ENCODE results near the gene TMEM14C. TPM values are rescaled to one million over a fixed set of nuclear protein-coding genes. Genes with fewer than 3 reads are reported as not detected.
A peak's percentile ranks its signal among the peaks of the same experiment; 100 is the strongest.

Gene TMEM14C
- total RNA-seq, 1 experiment from 2014 or later, result 84.7 TPM

GRCh38 chr6:10733863-10734262 is 11.0 kb downstream of the TMEM14C start:
- ChIA-PET POLR2A (no interaction called here), RAD21 (ENCODE audit: low non-redundant PET in 1 of 2, low total read pairs in 2 of 2, uncharacterized antibody in 2 of 2, unreplicated experiment in 2 of 2) (no interaction called here), CTCF (no interaction called here)
- peaks cover 7 to 15% of the 10 kb centered on the region in 2 experiments; a peak in 3 of 4 replicates for H3K36me3 ChIP-seq (ENCODE audit: control insufficient read depth in 1 of 2, insufficient read depth in 2 of 2, low read length in 2 of 2)
- H3K4me2 ChIP-seq (ENCODE audit: low read length), result peak overlapping the region; percentile 71
- no peaks in the 10 kb centered on the region for H3K9me2 ChIP-seq (ENCODE audit: insufficient read depth)
- BruUV-seq (replicated peaks), result no TSS peak
- ATAC-seq (peak; percentile 43), DNase-seq (ENCODE audit: low read depth, low spot score) (no peak)
- peak overlapping the region in 1 of 2 experiments; percentile 22; a peak in 1 of 4 replicates for H3K4me3 ChIP-seq (replicated peaks in 1 of 2; ENCODE audit: low read depth in 1 of 2, low read length in 2 of 2)
- TF ChIP-seq YY1 (IDR thresholded peaks at IDR 0.05; ENCODE audit: extremely low read depth, insufficient replicate concordance, low read depth, low read length) (no peak), MAX (IDR thresholded peaks at IDR 0.05) (no peak), EGR1 (IDR thresholded peaks at IDR 0.05; ENCODE audit: low read depth) (no peak), SRF (IDR thresholded peaks at IDR 0.05; ENCODE audit: low read depth) (no peak), ATF3 (IDR thresholded peaks at IDR 0.05) (no peak), TCF7L2 (IDR thresholded peaks at IDR 0.05; ENCODE audit: borderline replicate concordance, extremely low read depth, insufficient read depth, insufficient read length) (no peak), POLR2AphosphoS5 (IDR thresholded peaks at IDR 0.05; ENCODE audit: low read depth, low read length) (no peak), POLR2A (IDR thresholded peaks at IDR 0.05; ENCODE audit: borderline replicate concordance, extremely low read depth, insufficient read depth, insufficient read length) (no peak), SIN3A (IDR thresholded peaks at IDR 0.05; ENCODE audit: low read depth) (no peak), JUND (IDR thresholded peaks at IDR 0.05) (no peak), EZH2phosphoT487 (IDR thresholded peaks at IDR 0.05; ENCODE audit: borderline replicate concordance) (no peak), ZBTB33 (IDR thresholded peaks at IDR 0.05; ENCODE audit: extremely low read depth, insufficient replicate concordance, low read length) (no peak), ZFX (IDR thresholded peaks at IDR 0.05) (no peak), RAD21 (IDR thresholded peaks at IDR 0.05; ENCODE audit: low read depth) (no peak), EZH2 (IDR thresholded peaks at IDR 0.05) (no peak), CTCF (IDR thresholded peaks at IDR 0.05 in 2 of 3, conservative IDR thresholded peaks at IDR 0.05 in 1 of 3; ENCODE audit: borderline replicate concordance in 1 of 3, insufficient read depth in 1 of 3, low read depth in 2 of 3, low read length in 2 of 3) (no peak)
- H3K9ac ChIP-seq (ENCODE audit: low read length), result no peak overlapping the region
- no peak overlapping the region for H2AFZ ChIP-seq (ENCODE audit: low read depth, low read length, poor library complexity, severe bottlenecking)
- no peaks in the 10 kb centered on the region for H3K27me3 ChIP-seq (ENCODE audit: insufficient read depth, low read length)
- H4K20me1 ChIP-seq (ENCODE audit: insufficient read depth), result no peaks in the 10 kb centered on the region
- peaks cover 20 to 25% of the 10 kb centered on the region in 2 experiments for H3K4me1 ChIP-seq (ENCODE audit: control insufficient read depth in 1 of 2, insufficient read depth in 2 of 2, low read length in 2 of 2)
- no peaks in the 10 kb centered on the region for H3K9me3 ChIP-seq (ENCODE audit: control insufficient read depth in 1 of 2, insufficient read depth in 1 of 2, low read depth in 1 of 2, low read length in 2 of 2)
- intact Hi-C loops (cut with micrococcal nuclease), result no loop called here
- no peak overlapping the region for H3K27ac ChIP-seq (ENCODE audit: low read depth, low read length)
- H3K79me2 ChIP-seq (ENCODE audit: insufficient read depth, low read length), result no peaks in the 10 kb centered on the region
